CD4-positive, alpha-beta T cell treated with Interleukin-6 at 100 ng/mL for 8 hours (primary cell): ENCODE data around the gene TAOK1.

Source experiments
- DNase-seq: peaks from one replicate; pipeline ENCODE4 v3.0.0-alpha.2; 2020; ENCODE audit warnings: mixed read lengths, low spot score

TAOK1 gene

DNA sequence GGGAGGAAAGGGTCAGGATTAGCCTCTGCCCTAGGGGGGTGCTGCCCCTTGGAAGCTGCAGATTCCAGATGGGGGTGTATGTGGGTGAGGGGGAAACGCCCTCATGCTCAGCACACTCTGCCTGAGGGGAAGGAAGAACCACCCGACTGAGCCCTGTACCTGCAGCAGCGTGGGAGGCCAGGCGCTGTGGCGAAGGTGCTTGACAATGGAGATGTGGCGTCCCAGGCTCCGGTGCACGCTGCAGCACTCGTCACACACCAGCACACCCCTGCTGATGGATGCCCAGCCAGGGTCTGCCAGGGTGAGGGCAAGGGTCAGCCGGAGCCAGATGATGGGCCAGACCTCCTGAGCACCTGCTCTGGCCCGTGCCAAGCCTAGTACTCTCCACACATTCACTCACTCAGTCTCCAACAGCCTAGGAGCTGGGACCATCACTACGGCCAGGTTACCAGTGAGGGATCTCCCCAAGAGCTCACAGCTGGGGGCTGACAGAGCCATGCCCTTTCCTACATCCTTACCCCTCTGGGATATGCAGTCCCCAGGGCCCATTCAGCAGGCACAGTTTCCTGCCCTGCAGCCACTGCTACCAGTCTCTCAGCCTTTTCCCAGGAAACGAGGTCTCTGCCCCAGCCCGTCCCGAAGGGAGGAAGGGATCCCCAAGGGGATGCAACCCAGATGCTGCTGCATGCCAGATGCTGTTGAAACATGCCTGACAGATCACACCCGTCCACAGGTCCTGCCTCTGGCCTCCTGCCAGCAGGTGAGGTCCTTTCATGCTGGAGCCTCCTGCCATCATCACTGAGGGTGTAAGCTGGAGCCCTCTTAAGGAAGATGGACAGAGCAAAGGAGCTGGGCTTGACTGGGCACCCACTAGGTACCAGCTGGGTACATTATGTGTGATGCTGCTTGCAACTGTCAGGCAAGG lies 193.4 kb downstream of the TAOK1 start:
- DNase-seq: no peak

DNA sequence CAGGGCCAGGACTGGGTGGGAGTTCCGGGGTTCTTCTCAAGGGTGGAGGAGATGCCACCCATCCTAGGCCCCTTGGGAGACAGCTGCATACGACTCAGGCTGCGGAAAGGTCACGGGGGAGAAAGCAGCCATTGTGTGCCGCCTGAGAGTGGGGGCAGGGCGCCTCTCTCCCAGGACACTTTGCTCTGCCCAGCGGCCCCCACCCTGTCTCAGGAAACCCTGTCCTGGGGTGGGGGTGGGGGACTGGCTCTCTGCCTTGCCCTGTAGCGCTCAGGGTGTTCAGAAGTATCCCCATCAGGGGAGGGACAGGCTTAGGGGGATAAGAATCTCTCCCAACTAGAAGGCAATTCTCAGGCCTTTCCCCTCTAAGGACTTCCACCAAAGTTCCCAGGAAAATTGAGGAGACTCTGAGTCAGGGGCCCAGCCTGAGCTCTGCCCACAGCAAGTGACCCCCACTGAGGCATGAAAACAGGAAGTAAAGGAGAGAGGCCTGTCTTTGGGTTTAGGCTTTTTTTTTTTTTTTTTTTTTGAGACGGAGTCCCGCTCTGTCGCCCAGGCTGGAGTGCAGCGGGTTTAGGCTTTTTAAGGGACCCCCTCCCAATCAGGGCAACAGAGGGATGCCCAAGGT lies 194.4 kb downstream of the TAOK1 start:
- no peak for DNase-seq

DNA sequence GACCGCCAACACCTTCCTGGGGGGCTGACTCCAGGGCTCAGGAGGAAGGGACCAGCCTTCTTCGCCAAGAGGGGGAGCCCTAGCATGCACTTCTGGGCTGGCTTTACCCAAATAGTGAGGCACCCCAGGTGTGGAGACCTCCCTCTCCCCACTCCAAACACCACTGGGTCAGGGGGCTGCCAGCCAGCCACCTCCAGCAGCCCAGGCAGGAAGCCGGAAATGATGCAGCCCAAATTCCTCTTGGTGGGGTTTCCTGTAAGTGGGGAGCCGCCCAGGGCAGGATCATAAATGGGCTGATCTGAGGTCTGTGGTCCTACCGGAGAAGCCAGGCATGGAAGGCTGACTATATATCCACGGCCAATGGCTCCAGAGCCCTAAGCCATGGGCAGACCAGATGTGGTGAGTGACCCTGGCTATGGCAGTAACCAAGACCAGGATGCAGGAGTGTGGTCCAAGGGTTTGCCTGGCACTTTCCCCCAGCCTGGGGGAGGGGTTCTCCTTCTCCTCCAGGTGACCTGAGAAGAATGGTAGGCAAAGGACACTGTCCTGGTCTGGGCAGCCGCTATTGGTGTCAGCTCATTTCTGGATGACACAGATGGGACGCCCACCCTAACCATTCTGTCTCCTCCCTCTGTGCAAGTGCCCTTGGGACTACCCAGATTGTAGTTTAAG lies 195.1 kb downstream of the TAOK1 start:
- DNase-seq: peak; percentile 38

DNA sequence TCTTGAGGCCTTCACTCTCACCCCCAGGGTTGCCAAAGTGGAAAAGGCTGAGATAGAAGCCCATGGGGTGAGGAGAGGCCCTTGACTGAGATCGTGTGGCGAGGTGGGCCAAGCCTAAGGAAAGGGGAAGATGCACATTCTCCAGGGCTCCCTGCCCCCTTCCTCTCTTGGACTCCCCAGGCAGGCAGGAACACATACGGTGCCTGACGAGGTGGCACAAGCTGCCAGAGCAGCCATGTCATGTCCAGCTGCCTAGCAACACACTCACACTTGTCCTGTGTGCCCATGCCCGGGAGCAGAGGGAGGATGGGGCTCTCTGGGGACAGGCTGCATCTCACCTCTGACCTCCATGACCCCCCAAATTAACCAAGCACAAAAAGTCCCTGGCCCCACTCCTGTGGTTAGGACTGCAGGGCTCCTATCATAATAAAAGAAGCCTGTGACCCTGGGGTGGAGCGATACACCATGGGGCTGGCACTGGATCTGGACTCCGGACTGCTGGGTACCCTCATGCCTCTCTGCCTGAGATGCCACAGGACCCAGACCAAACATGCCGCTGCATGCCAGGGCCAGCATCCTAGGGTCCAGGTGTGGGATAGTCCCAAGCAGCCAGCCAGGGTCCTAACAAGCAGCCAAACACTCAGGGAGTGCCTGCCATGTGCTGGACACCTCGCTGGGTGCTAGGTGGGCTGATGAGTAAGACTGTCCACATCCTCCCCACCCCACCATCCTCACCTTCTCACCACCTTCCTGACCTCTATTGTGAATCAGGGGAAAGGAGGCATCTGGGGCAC lies 196.7 kb downstream of the TAOK1 start:
- DNase-seq: no peak

DNA sequence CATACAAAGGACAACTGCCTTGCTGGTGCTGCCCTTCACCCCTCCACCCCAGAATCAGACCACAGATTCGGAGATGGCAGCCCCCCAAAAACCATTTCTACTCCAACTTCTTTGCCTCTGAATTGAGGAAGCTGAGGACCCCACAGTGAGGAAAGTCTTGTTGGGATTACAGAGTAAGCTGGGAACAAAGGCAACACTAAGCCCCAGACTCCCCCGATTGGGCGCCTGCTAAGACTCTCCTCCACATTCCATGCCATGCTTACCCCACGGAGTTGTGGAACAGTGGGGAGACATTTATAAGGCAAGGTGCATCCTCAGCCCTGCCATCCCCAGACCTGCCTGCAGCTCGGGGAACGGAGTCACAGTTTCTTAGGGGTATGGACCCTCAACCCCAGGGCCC lies 197.4 kb downstream of the TAOK1 start:
- no peak for DNase-seq

DNA sequence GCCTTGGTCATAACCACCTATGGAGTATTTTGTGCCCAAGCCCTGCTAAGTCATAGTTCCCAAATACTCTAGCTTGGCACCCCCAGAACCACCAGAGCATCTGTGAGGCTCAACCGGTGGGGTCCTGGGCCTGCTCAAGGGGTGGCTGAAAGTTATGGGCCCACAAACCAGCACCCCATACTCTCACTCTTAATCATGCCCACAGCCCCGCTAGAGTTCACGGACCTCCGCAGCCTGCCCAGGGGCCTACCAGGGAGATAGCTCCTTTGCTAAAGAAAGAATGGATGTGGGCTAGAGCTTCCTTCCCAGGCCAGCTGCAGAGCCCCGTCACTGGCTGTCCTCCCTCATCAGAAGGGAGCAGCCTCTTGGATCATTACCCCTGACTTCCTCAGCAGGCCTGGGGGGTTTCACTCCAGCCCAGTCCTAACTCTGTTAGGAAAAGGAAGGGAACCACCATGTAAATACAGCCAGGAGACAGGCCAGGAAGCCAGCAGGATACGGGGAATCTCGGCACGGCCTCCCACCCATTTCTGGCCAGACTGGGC lies 197.9 kb downstream of the TAOK1 start:
- no peak for DNase-seq

DNA sequence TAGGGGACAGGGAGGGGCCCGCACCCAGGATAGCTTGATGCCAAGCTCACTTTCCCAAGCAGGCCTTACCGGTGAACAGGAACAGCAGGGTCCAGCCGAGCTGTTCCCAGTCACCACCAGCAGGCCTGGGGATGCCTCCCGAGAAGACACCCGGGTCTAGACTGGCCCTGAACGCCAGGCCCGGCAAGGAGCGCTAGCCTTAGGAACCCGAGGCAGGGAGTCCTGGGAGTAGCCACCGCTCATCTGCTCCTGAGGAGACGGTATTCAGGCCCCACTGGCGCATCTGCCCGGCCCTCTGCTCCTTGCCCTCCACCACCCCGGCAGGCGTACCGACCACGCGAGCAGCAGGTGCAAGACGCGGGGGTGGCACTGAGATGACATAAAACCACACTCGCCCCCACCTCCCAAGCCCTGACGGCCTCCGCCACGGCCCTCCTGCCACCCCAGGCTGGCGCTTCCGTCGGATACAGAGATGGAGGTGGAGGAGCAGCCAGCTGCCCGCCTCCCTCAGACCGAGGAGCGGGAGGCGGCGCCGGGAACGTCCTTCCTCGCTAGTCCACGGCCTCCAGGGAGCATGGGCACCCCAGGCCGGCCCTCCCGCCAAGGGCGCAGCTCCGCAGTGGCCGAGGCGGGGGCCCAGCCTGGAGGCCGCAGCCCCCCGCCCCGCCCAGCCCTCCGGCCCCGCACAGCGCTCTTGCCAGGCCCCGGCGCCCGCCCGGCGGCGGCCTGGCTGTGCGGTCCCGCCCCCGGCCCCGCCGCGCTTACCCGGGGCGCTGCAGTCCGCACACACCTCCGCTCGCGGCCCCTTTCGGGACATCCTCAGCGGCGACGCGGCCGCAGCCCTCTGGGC lies 198.6 kb downstream of the TAOK1 start:
- no peak for DNase-seq

DNA sequence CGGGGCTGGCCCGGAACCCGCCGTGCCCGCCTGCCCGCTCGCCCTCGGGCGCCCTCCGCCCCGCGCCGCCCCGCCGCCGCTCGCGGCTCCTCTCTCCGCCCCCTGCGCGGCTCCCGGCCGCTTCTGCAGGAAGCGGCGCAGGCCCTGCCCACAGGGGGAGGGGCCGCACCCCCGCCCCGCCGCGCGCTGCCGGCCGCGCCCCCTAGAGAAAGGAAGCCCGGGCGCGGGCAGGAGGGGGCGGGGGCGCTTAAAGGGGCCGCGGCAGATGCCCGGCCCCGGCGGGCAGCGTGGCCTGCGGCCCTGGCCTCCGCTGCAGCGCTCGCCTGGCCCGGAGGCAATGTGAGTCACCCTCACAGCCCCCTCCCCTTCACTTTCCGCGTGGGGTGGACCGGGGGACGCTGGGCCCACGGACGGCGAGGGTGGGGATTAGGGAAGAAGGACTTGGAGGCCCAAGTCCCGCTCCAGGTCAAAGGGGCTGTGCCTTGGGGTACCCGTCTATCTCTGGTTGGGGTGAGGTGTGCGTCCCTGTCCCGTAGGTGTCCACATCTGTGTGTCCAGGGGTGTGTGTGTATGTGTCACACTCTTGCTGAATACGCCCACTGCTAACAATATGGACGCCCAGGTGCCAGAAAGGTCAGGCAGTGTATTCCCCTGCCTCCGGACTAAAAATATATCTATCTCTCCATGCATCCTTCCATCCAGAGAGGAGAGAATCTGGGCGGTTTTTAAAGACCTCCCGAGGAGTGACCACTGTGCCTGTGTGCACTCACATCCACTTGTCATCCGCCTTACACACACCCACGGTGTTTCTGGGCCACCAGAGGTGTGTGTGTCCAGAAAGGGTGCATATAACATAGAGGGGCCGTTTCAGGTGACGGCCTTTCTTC lies 199.6 kb downstream of the TAOK1 start, which contains the start of gene GIT1:
GIT1 (minus strand) TSS at position 125 of the 887 bp plus-strand sequence. CDS start 270 bp downstream, outside the sequence.
- peak; percentile 84 for DNase-seq

DNA sequence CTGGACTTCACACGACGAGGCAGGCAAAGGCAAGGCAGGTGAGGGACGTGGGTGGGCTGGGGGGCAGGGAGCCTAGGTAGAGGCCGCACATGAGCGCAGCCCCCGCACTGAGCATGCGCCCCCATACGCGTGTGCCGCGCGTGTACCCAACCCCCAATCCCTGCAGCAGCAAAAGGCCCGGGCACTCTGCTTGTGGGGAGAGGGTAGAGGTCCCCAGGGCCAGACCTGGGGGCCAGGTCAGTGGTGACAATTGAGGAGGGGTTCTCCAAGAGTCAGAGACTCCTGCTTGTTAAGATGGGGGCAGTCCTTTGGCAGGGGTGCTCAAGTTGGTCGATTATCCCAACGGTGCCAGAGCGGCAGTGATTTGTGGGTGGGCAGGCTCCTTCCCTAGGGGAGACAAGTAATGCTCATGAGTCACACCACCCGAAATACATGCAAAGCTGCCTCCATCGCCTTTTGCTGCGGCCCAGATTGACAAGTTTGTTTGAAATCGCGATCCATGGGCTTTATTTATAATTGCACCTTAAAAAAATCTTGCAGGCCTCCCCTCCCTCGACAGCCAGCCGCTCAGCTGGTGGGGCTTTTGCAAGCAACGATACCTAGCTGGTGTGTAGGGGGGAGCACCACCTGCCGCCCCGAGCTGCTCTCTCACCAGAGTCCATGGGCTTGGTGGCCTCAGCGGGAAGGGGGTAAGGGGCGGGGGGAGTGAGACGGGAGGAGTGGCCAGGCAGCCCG lies 200.4 kb downstream of the TAOK1 start:
- DNase-seq: no peak

DNA sequence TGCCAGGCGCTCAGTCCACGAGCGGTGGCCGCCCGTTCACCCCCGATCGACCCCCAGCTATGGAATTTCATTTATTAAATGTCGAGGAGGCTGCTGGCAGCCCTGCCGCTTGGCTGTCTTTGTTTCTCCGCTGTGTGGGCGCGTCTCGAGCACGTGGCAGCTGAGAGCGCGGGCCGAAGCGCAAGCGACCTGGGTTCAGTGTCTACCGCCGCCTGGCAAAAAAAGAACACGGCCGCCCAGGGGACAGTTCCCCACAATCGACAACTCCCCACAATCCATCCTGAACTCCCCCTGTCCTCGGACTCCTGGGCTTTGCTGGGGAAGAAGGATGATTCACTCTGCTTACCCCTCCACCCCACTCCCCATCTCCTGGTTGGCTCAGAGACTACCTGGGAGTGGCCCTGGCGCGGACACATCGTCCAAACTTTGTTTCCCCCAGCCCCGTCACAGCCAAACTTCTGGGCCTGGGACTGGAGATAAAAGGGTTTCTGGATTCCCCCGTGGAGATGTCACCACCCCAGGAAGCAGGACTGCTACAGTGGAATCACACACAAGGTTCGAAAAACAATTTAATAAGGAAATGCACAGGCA lies 201.1 kb downstream of the TAOK1 start:
- no peak for DNase-seq

DNA sequence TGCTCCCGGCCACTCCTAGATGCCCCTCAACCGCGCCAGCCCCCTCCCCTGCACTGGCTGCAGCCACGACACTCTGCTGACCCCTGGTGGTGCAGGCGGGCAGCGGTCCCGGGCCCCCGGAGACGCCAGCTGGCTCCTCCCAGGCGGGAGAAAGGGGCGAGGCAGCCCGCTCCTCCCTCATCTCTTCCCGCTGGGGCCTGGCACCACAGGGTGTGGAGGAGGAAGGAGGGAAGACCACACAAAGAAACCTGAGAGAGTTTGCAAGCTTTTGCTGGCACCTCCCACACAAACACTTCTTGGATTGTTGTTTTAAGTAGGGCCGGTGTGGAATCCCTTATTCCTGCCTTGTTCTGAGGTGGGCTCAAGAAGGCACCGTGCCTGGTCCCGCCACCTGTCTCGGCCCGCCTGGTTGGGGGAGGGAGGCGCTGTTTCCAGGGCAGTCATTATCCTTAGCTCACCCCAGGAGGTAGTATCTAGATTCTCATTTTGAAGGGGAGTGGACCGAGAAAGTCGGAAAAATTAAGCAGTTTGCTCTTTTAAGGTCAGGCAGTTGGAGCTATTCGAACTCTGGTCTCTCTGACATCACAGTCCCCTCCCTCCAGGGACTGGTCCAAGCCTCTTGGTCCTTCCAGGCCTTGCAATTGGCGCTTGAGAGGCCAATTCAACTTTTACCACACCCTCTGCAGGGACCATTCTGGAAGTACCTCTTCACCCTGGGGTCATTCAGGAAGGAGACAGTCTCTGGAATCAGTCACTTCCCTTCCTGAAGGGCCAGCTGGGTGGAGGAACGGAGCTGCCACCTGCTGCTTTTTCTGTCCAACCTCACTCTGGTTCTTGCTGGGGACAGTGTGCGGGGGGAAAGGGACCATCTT lies 201.8 kb downstream of the TAOK1 start:
- peak; percentile 76 for DNase-seq

DNA sequence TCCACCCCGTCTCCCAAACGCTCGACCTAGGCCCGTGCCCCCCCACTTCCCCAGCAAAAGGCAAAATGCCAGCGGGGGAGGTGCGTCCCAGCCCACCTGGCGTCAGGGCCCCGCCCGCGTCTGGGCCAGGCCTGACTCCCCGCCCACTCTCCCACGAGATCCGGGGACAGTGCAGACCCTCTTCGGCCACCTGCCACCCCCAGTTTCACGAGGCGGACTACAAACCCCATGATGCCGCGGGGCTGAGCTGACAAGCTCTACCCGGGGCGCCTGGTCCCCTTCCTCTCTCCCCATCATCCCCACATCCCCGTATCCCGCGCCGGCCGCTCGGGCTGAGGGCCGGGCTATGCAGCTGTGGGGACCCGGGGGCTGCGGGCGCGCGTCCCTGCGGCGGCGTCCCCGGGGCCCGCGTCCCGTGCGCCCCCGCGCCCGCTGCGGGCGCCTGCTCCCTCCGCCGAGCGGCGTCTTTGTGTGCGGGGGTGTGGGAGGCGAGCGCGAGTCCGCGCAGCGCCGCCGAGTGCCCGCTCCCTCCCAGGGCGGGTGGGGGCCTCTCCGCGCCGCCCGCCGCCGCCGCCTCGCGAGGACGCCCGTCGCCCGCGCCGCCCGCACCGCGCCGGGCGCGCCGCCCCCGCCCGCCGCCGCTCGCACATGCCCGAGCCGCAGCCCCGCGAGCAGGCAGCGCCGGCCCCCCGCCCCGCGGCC lies 202.8 kb downstream of the TAOK1 start, which contains the start of gene ANKRD13B:
ANKRD13B (plus strand) TSS at position 283 of the 702 bp plus-strand sequence. CDS start 490 bp downstream, outside the sequence.
- no peak for DNase-seq

DNA sequence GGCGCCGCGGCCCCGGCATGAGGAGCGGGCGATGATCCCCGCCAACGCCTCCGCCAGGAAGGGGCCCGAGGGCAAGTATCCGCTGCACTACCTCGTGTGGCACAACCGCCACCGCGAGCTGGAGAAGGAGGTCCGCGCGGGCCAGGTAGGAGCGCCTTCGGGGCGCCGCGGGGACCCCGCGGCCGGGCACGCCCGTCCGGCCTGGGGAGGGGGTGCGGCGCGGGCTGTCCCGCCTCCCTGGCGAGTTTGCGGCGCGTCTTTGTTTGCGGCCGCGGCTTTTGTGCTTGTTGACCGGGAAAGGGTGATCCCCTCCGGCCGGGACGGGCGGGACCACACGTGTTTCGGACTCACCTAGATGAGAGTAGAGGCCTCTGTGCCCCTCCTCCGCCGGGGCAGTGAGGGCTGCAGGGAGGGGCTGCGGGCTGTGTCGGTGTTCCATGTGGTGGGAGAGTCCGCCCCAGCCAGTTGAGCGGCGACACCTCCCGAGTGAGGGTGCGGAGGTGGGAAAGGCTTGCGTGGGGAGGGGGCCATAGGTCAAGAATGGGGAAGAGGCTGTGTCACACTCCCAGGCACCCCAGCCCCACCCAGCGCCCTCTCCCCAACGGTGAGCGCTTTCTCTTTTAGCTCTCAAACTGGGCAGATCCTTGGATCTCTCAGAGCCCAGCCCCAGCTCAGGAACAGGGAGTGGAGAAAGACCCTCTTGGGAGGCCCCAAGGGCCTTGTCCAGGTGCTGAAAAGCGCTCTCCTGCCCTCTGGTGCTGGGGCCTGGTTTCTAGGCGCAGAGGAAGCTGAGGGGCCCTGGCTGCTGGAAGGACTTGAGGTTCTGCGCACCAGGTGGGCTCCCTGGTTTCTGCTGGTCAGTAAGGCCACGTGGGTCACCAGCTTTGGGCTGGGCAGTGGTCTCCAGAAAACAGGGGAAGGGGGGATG lies 203.7 kb downstream of the TAOK1 start:
- no peak for DNase-seq

DNA sequence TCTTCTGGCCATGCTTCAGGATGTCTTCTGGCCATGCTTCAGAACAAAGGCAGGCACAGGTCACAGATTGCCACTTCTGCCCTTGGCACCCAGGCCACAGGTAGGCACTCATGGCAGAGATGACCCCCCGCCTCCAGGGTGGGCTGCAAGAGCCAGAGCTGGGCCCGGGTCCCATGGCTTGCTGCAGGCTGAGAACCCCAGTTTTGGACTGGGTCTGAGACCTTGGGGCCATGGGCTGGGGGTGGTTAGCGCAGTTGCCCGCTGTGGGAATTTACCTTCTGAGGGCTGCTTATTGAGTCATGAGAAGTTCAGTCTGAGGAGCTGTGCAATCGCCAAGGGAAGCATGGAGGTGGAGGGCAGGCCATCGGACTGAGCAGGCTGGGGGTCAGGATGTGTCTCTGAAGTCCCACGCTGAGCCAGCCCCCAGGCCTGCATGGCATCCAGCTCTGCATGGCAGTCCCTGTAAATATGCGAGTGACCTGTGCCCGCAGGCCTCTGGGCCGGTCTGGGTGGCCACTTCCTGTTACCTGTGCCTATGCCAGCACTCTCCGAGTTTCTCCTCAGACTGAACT lies 204.4 kb downstream of the TAOK1 start:
- no peak for DNase-seq
